Body of pancreas (tissue), 4 donors: Measurements from ENCODE around the gene SYT15.

ENCODE experiments used
- POLR2A ChIP-seq, 3 donors: fragments of 450-650 bp; IDR thresholded peaks; one replicate each; pipeline ENCODE4 v1.6.1; 2016; ENCODE audit warnings: antibody characterized with exemption in 3 of 3, mild to moderate bottlenecking in 2 of 3
- TF ChIP-seq, protein P1 (sequence below), 7 experiments: fragments of 450-650 bp in 4 of 7; fragments of 200-600 bp in 3 of 7; sonication (generic) in 3 of 7; IDR thresholded peaks; one replicate each; pipeline ENCODE4 v1.5.1; 2016 to 2019; ENCODE audit warnings: antibody characterized with exemption in 7 of 7

DNA sequence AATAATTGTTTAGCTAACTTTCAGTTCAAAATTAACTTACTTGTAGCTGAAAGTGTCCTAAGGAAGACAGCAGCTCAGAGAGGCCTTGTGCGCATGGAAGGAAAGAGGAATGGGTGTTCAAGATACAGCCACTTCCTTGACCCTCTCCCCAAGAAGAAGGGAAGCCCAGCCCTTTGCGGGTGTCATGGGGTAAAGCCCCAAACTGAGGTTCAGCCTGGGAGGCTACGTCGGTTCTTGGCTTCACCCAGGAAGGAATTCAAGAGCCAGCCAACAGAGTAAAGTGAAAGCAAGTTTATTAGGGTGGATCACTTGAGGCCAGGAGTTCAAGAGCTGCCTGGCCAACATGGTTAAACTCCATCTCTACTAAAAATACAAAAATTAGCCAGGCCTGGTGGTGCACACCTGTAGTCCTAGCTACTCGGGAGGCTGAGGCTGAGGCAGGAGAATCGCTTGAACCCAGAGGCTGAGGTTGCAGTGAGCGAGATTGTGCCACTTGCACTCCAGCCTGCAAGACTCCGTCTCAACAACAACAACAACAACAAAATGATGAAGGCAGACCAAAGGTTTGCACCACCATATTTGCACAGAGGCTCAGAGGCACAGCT is 38.4 kb upstream of the SYT15 start:
- TF ChIP-seq, protein P1, sequence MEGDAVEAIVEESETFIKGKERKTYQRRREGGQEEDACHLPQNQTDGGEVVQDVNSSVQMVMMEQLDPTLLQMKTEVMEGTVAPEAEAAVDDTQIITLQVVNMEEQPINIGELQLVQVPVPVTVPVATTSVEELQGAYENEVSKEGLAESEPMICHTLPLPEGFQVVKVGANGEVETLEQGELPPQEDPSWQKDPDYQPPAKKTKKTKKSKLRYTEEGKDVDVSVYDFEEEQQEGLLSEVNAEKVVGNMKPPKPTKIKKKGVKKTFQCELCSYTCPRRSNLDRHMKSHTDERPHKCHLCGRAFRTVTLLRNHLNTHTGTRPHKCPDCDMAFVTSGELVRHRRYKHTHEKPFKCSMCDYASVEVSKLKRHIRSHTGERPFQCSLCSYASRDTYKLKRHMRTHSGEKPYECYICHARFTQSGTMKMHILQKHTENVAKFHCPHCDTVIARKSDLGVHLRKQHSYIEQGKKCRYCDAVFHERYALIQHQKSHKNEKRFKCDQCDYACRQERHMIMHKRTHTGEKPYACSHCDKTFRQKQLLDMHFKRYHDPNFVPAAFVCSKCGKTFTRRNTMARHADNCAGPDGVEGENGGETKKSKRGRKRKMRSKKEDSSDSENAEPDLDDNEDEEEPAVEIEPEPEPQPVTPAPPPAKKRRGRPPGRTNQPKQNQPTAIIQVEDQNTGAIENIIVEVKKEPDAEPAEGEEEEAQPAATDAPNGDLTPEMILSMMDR (IDR thresholded peaks at IDR 0.05), result no peak
- TF ChIP-seq POLR2A (IDR thresholded peaks at IDR 0.05), result no peak
